HL-60/S4 treated with retinoic acid at 250 ng/mL for 4 days and 3 days (cell line): ENCODE data around the gene ITPA.

Experiments used
- in situ Hi-C: fragments of 300-500 bp; cut with MboI; formaldehyde crosslinking; loops from 2 replicates; pipeline ENCODE4 v1.7.0; 2022; ENCODE audit warnings: low sequenced_read_pairs

The ITPA gene

GRCh38 chr20:3243718-3244358 lies 34.5 kb downstream of the ITPA start:
- in situ Hi-C loops: no loop called here

GRCh38 chr20:3244613-3245012 lies 35.3 kb downstream of the ITPA start:
- in situ Hi-C loops: no loop called here

GRCh38 chr20:3245156-3245555 lies 35.9 kb downstream of the ITPA start:
- in situ Hi-C loops: no loop called here

GRCh38 chr20:3245711-3246110 lies 36.4 kb downstream of the ITPA start:
- in situ Hi-C loops: no loop called here

- in situ Hi-C loops: no loop called here
Measured at GRCh38 chr20:3246682-3247081, 37.4 kb downstream of the ITPA start.

GRCh38 chr20:3247638-3248037 lies 38.3 kb downstream of the ITPA start:
- in situ Hi-C loops: no loop called here

GRCh38 chr20:3248167-3248992 lies 39.1 kb downstream of the ITPA start:
- in situ Hi-C loops: no loop called here

- in situ Hi-C loops: no loop called here
Measured at GRCh38 chr20:3248993-3249347, 39.7 kb downstream of the ITPA start.

- in situ Hi-C loops: no loop called here
Measured at GRCh38 chr20:3250091-3250504, 40.8 kb downstream of the ITPA start.

GRCh38 chr20:3251806-3252205 lies 42.5 kb downstream of the ITPA start:
- in situ Hi-C loops: no loop called here

GRCh38 chr20:3255728-3256127 lies 46.4 kb downstream of the ITPA start:
- in situ Hi-C loops: no loop called here

- in situ Hi-C loops: no loop called here
Measured at GRCh38 chr20:3258429-3258828, 49.1 kb downstream of the ITPA start.

- in situ Hi-C loops: no loop called here
Measured at GRCh38 chr20:3262566-3262965, 53.3 kb downstream of the ITPA start.

- in situ Hi-C loops: no loop called here
Measured at GRCh38 chr20:3270051-3270450, 60.8 kb downstream of the ITPA start.

GRCh38 chr20:3273371-3273770 lies 64.1 kb downstream of the ITPA start:
- in situ Hi-C loops: no loop called here
